NT2/D1 (cell line): ENCODE measurements around the gene CGNL1.

Experiments used
- DNase-seq: peaks from one replicate; pipeline ENCODE4 v3.0.0-alpha.2; 2011; ENCODE audit warnings: low read depth, low spot score
- H3K27me3 ChIP-seq: 2 replicates; pipeline ENCODE4 v1.6.0; 2011; ENCODE audit warnings: mild to moderate bottlenecking; ENCODE audit not compliant: insufficient read length, insufficient read depth
- H3K36me3 ChIP-seq: 2 replicates; pipeline ENCODE4 v1.6.1; 2011; ENCODE audit warnings: mild to moderate bottlenecking, low read length, mixed read lengths; ENCODE audit not compliant: insufficient read depth, insufficient read length
- H3K4me1 ChIP-seq: 2 replicates; pipeline ENCODE4 v1.5.1; 2011; ENCODE audit not compliant: insufficient read depth, insufficient read length
- H3K4me3 ChIP-seq: 2 replicates; pipeline ENCODE4 v1.5.1; 2011; ENCODE audit warnings: low read depth; ENCODE audit not compliant: insufficient read length
- H3K9ac ChIP-seq: 2 replicates; pipeline ENCODE4 v1.6.0; 2011; ENCODE audit warnings: low read depth; ENCODE audit not compliant: insufficient read length
- H3K9me3 ChIP-seq: 2 replicates; pipeline ENCODE4 v1.5.1; 2011; ENCODE audit warnings: mild to moderate bottlenecking, low read length; ENCODE audit not compliant: insufficient read depth
- SUZ12 ChIP-seq: IDR thresholded peaks from 2 replicates; pipeline ENCODE4 v1.6.1; 2011; ENCODE audit not compliant: insufficient read length, insufficient read depth; ENCODE audit errors: extremely low read depth
- YY1 ChIP-seq: IDR thresholded peaks from 2 replicates; pipeline ENCODE4 v1.6.1; 2011; ENCODE audit not compliant: insufficient read length, insufficient read depth
- ZNF274 ChIP-seq: IDR thresholded peaks from 2 replicates; pipeline ENCODE4 v1.6.1; 2011; ENCODE audit warnings: mild to moderate bottlenecking, low read depth, low read length

CGNL1 gene

GRCh38 chr15:57437564-57437963 is 61.3 kb downstream of the CGNL1 start:
- no peaks in the 10 kb centered on the region for H3K27me3 ChIP-seq
- no peak overlapping the region for H3K9ac ChIP-seq
- DNase-seq: no peak
- no peak overlapping the region for H3K4me3 ChIP-seq
- H3K36me3 ChIP-seq: peaks cover 22% of the 10 kb centered on the region
- no peaks in the 10 kb centered on the region for H3K4me1 ChIP-seq
- H3K9me3 ChIP-seq: no peaks in the 10 kb centered on the region
- TF ChIP-seq ZNF274 (no peak), YY1 (no peak), SUZ12 (no peak)

- H3K4me1 ChIP-seq: no peaks in the 10 kb centered on the region
- H3K4me3 ChIP-seq: no peak overlapping the region
- H3K9me3 ChIP-seq: no peaks in the 10 kb centered on the region
- DNase-seq: no peak
- no peaks in the 10 kb centered on the region for H3K27me3 ChIP-seq
- no peak overlapping the region for H3K9ac ChIP-seq
- H3K36me3 ChIP-seq: peaks cover 28% of the 10 kb centered on the region
- TF ChIP-seq YY1 (no peak), ZNF274 (no peak), SUZ12 (no peak)
Measured at GRCh38 chr15:57438166-57438565, 61.9 kb downstream of the CGNL1 start.

- DNase-seq: no peak
- Histone ChIP-seq H3K9ac (no peak overlapping the region), H3K4me3 (no peak overlapping the region), H3K9me3 (no peaks in the 10 kb centered on the region), H3K4me1 (no peaks in the 10 kb centered on the region), H3K36me3 (peaks cover 40% of the 10 kb centered on the region), H3K27me3 (no peaks in the 10 kb centered on the region)
- TF ChIP-seq SUZ12 (no peak), YY1 (no peak), ZNF274 (no peak)
Measured at GRCh38 chr15:57439128-57440027, 63.1 kb downstream of the CGNL1 start.

GRCh38 chr15:57440167-57440566 is 63.9 kb downstream of the CGNL1 start:
- Histone ChIP-seq H3K9ac (no peak overlapping the region), H3K9me3 (no peaks in the 10 kb centered on the region), H3K36me3 (peaks cover 44% of the 10 kb centered on the region), H3K27me3 (no peaks in the 10 kb centered on the region), H3K4me3 (no peak overlapping the region), H3K4me1 (no peaks in the 10 kb centered on the region)
- TF ChIP-seq YY1 (no peak), SUZ12 (no peak), ZNF274 (no peak)
- DNase-seq: no peak

- no peak for TF ChIP-seq ZNF274
- no peak for TF ChIP-seq YY1
- TF ChIP-seq SUZ12: no peak
- no peak for DNase-seq
- no peak overlapping the region for H3K4me3 ChIP-seq
- no peaks in the 10 kb centered on the region for H3K27me3 ChIP-seq
- H3K36me3 ChIP-seq: peaks cover 44% of the 10 kb centered on the region
- no peaks in the 10 kb centered on the region for H3K4me1 ChIP-seq
- H3K9me3 ChIP-seq: no peaks in the 10 kb centered on the region
- H3K9ac ChIP-seq: no peak overlapping the region
Measured at GRCh38 chr15:57440799-57441198, 64.5 kb downstream of the CGNL1 start.

GRCh38 chr15:57442335-57442734 is 66.0 kb downstream of the CGNL1 start:
- H3K9ac ChIP-seq: no peak overlapping the region
- peaks cover 44% of the 10 kb centered on the region for H3K36me3 ChIP-seq
- H3K4me3 ChIP-seq: no peak overlapping the region
- TF ChIP-seq ZNF274 (no peak), SUZ12 (no peak), YY1 (no peak)
- DNase-seq: no peak
- H3K4me1 ChIP-seq: no peaks in the 10 kb centered on the region
- H3K9me3 ChIP-seq: no peaks in the 10 kb centered on the region
- H3K27me3 ChIP-seq: no peaks in the 10 kb centered on the region

- no peak for TF ChIP-seq SUZ12
- no peak for TF ChIP-seq ZNF274
- TF ChIP-seq YY1: no peak
- Histone ChIP-seq H3K9ac (no peak overlapping the region), H3K27me3 (no peaks in the 10 kb centered on the region), H3K4me1 (no peaks in the 10 kb centered on the region), H3K36me3 (peaks cover 37% of the 10 kb centered on the region), H3K9me3 (no peaks in the 10 kb centered on the region), H3K4me3 (no peak overlapping the region)
- no peak for DNase-seq
Measured at GRCh38 chr15:57443486-57443885, 67.2 kb downstream of the CGNL1 start.
